ENCODE data around the gene KIF5C.

The KIF5C gene

GRCh38 chr2:148907085-148907785, 32.2 kb downstream of the KIF5C start:
- CTCF ChIA-PET, result no interaction called here
- POLR2A ChIA-PET, result no interaction called here
- Histone ChIP-seq H3K36me3 (ENCODE audit: control insufficient read depth in 2 of 2, insufficient read depth in 1 of 2, low read length in 2 of 2) (no peaks in the 10 kb centered on the region), H3K9me3 (ENCODE audit: control insufficient read depth, insufficient read depth, low read depth, low read length) (no peaks in the 10 kb centered on the region), H3K27ac (ENCODE audit: extremely low read depth, low read depth, low read length) (no peak overlapping the region), H3K4me3 (ENCODE audit: low read depth, low read length) (no peak overlapping the region), H3K4me1 (ENCODE audit: control insufficient read depth, insufficient read depth, low read length) (peaks cover 4% of the 10 kb centered on the region; the same call in 1 of the 2 replicates)
- TF ChIP-seq ZNF621 (tag by site-specific recombination; IDR thresholded peaks at IDR 0.05) (no peak), ZNF391 (tag by site-specific recombination; IDR thresholded peaks at IDR 0.05; ENCODE audit: borderline replicate concordance, low read depth) (no peak), OSR2 (tag by site-specific recombination; IDR thresholded peaks at IDR 0.05) (no peak), ZNF133 (tag by site-specific recombination; IDR thresholded peaks at IDR 0.05) (peak; percentile 89), ZSCAN4 (tag by site-specific recombination; IDR thresholded peaks at IDR 0.05) (no peak), KLF1 (tag by site-specific recombination; IDR thresholded peaks at IDR 0.05) (no peak), KLF17 (tag by site-specific recombination; IDR thresholded peaks at IDR 0.05) (no peak), ZFP3 (tag by site-specific recombination; IDR thresholded peaks at IDR 0.05; ENCODE audit: low read depth) (no peak), ZNF610 (tag by site-specific recombination; IDR thresholded peaks at IDR 0.05; ENCODE audit: borderline replicate concordance) (no peak)

GRCh38 chr2:148909114-148909513, 34.1 kb downstream of the KIF5C start:
- H3K9me3 ChIP-seq (ENCODE audit: control insufficient read depth, insufficient read depth, low read depth, low read length), result no peaks in the 10 kb centered on the region
- POLR2A ChIA-PET, result no interaction called here
- H3K4me3 ChIP-seq (ENCODE audit: low read depth, low read length), result no peak overlapping the region
- no peaks in the 10 kb centered on the region for H3K4me1 ChIP-seq (ENCODE audit: control insufficient read depth, insufficient read depth, low read length)
- no peaks in the 10 kb centered on the region for H3K36me3 ChIP-seq (ENCODE audit: control insufficient read depth in 2 of 2, insufficient read depth in 1 of 2, low read length in 2 of 2)
- no peak for TF ChIP-seq ZNF302 (tag by site-specific recombination; IDR thresholded peaks at IDR 0.05; ENCODE audit: low read depth)
- TF ChIP-seq ZNF645 (tag by site-specific recombination; IDR thresholded peaks at IDR 0.05), result no peak
- TF ChIP-seq FEZF1 (tag by site-specific recombination; IDR thresholded peaks at IDR 0.05), result 0 out of 2 replicates have a peak, but pooled peaks have one; percentile 31
- no peak for TF ChIP-seq PRDM4 (tag by site-specific recombination; IDR thresholded peaks at IDR 0.05)
- no peak for TF ChIP-seq SALL2 (tag by site-specific recombination; IDR thresholded peaks at IDR 0.05; ENCODE audit: borderline replicate concordance)
- CTCF ChIA-PET, result interaction anchor here (1.0 kb wide), 1 partner anchor 20 kb away, joined by 3 read pairs; no protein-coding TSS in a partner anchor
- no peak overlapping the region for H3K27ac ChIP-seq (ENCODE audit: extremely low read depth, low read depth, low read length)

- no peak overlapping the region for H3K4me3 ChIP-seq (ENCODE audit: low read depth, low read length)
- POLR2A ChIA-PET, result no interaction called here
- H3K9me3 ChIP-seq (ENCODE audit: control insufficient read depth, insufficient read depth, low read depth, low read length), result no peaks in the 10 kb centered on the region
- H3K36me3 ChIP-seq (ENCODE audit: control insufficient read depth in 2 of 2, insufficient read depth in 1 of 2, low read length in 2 of 2), result no peaks in the 10 kb centered on the region
- no peaks in the 10 kb centered on the region for H3K4me1 ChIP-seq (ENCODE audit: control insufficient read depth, insufficient read depth, low read length)
- CTCF ChIA-PET, result interaction anchor here (0.6 to 1.0 kb wide), 3 partner anchors 10 to 32 kb away, joined by 3 to 7 read pairs (median 4); no protein-coding TSS in a partner anchor
- H3K27ac ChIP-seq (ENCODE audit: extremely low read depth, low read depth, low read length), result no peak overlapping the region
- TF ChIP-seq ZNF768 (tag by site-specific recombination; IDR thresholded peaks at IDR 0.05) (no peak), ZNF398 (tag by site-specific recombination; IDR thresholded peaks at IDR 0.05) (no peak), ZFP37 (tag by site-specific recombination; IDR thresholded peaks at IDR 0.05) (no peak), ZBTB11 (tag by site-specific recombination; conservative IDR thresholded peaks at IDR 0.05; ENCODE audit: low read depth) (no peak), HOXD13 (CRISPR knock-in tag; IDR thresholded peaks at IDR 0.05; ENCODE audit: borderline replicate concordance) (no peak), ZNF416 (tag by site-specific recombination; IDR thresholded peaks at IDR 0.05) (no peak)
Measured at GRCh38 chr2:148913061-148913460, 38.0 kb downstream of the KIF5C start.
